A204.1 (cell line): ENCODE data around the gene NDUFA7.
"Not testable (repeated sequence)": the region's sequence is repeated elsewhere in the genome, so short reads cannot be mapped to it uniquely, and the experiment has no call there.

ENCODE experiments used
- FAIRE-seq: peaks from 2 replicates; lab custom pipeline; 2012; peaks lifted over from hg19 to GRCh38; lab: Jason Lieb, UNC

Gene NDUFA7

DNA sequence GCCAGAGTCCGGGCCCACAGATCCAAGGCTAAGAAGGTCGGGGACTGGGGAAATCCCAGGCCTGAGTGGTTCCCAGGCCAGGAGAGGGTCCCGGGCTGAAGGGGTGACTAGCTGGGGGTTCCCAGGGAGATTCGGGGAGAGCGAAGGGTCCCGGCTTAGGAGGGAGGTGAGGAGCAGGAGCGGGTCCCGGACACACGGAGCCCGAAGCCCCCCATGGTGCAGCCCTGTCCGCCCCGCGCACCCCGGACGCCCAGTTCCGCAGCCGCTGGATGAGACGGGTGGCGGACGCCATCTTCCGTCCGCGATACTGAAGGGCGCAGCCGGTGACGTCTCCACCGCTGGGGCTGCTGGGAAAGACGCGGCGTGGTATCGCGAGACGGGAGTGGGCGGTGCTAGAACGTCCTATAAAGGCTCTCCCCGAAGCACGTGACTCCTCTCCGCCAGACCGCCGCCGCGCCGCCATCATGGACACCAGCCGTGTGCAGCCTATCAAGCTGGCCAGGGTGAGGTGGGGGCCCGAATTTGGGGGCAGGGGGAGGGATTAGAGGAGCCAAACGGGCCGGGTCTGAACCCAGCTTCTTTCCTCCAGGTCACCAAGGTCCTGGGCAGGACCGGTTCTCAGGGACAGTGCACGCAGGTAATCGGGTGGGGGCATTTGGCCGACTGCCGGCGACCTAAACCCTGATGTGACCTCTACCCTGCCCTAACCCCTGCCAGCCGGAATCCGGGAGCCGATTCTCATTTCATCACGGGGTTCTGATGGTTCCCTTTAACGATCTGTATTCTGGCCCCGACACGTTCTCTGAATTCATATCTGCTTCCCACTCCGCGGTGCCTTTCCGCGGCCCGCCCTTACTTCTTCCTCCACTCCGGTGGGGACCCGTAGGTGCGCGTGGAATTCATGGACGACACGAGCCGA lies at the start of gene NDUFA7, which contains the start of gene RPS28:
Gene NDUFA7 (minus strand): TSS at position 309 of the 919 bp plus-strand sequence. CDS start 17 bp downstream, at position 292.
Gene RPS28 (plus strand): TSS at position 430 of the 919 bp plus-strand sequence. CDS start 35 bp downstream, at position 465.
- no peak for FAIRE-seq

DNA sequence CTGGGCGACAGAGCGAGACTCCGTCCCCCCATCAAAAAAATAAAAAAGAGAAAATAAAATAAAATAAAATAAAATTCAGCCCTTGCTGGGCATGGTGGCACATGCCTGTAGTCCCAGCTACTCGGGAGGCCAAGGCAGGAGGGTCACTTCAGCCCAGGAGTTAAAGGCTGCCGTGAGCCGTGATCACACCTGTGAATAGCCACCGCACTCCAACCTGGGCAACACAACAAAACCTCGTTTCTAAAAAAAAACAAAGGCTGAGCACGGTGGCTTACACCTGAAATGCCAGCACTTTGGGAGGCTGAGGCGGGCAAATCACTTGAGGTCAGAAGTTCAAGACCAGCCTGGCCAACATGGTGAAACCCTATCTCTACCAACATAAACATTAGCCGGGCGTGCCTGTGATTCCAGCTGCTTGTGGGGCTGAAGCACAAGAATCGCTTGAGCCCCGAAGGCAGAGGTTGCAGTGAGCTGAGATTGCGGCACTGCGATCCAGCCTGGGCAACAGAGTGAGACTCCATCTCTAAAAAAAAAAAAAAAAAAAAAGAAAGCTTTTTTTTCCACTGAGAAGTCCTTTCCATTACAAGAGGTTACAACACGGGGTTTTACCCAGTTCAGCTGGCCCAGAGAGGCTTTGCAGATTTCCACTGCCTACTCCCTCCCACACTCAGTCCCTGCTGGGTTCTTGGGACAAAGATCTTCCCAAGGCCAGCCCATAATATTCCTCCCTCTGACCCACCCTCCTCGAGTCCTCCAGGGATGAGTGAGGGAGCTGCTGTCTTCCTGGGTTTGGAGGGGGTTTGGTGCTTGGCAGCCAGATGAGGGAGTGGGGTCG lies 49.2 kb upstream of the NDUFA7 start:
- no peak for FAIRE-seq

DNA sequence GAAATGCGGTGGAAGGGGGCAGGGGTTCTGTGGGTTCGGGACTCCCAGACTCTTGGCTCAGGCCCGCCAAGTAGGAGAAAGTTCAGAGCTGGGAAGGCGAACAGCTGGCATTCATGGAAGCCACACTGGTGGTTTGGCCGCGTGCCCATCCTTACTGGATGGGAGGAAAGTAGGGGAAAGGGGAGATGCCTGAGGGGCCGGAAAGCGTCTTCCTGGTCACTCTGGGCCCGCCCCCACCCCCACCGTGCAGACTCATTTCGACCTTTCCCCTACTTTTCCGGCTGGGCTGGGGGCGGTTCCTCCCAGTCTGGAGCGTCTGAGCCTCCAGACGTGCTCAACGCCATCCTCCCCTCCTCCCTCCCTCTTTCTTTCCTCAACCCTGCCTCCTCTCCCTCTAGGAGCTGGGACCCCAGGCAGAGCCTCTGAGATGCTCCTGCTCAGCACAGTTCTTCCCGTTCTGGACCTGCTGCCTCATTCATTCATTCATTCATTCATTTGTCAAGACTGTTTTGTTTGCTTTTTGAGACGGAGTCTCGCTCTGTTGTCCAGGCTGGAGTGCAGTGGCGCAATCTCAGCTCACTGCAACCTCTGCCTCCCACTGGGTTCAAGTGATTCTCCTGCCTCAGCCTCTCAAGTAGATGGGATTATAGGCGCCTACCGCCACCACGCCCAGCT lies 46.3 kb upstream of the NDUFA7 start:
- FAIRE-seq, result no peak

DNA sequence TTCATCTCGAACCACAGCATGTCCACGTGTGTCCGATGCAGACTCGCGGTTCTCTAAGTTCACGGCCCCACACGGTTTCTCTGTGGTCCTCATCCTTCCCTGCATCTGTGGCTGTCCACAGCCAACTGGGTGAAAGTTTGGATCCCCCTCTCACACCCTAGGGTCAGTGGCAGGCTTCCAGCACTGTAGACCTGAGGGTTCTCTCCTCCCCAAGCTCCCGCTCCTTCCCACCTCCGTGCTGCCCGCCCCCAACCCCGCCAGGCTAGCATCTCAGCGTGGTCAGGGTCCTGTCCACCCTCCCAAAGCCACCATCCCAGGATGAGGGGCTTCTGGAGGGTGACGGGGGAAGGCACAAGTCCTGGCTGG lies 45.8 kb upstream of the NDUFA7 start:
- FAIRE-seq, result no peak

DNA sequence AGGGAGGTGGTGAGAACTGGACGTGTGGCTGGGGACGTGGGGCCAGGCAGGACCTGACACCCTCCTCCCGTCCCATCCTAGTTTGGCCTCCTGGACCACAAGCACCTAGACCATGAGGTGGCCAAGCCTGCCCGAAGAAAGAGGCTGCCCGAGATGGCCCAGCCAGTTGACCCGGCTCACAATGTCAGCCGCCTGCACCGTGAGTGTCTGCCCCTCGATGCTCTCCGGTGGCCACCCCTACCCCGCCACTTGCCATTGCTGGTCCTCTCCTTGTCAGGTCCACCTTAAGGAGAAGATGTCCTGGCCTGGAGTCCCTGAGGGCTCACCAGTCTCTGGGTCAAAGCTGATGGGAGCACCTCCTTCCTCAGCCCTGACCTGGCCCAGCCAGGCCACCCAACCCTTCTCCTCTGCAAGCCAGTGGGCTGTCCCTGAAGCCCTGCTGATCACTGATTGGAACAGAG lies 45.0 kb upstream of the NDUFA7 start:
- no peak for FAIRE-seq

DNA sequence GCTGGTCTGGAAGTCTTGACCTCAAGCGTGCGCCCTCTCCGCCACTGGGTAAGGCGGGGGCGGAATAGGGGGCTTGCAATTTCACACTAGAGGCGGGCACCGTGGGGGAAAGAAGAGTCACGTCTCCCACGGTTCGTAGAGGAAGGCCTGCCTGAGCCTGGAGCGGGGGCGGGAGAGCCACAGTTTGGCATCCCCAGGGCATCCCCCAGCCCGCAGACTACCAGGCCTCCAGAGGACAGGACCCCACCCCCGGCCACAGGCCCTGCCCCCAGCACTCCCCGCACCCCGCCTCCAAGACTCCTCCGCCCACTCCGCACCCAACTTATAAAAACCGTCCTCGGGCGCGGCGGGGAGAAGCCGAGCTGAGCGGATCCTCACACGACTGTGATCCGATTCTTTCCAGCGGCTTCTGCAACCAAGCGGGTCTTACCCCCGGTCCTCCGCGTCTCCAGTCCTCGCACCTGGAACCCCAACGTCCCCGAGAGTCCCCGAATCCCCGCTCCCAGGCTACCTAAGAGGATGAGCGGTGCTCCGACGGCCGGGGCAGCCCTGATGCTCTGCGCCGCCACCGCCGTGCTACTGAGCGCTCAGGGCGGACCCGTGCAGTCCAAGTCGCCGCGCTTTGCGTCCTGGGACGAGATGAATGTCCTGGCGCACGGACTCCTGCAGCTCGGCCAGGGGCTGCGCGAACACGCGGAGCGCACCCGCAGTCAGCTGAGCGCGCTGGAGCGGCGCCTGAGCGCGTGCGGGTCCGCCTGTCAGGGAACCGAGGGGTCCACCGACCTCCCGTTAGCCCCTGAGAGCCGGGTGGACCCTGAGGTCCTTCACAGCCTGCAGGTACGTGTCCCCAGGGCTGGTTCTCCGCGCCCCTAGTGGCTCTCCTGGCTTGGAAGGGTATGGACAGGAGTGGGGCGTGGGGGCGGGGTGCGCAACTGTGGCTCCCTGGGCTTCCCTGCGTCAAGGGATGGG lies 42.9 kb upstream of the NDUFA7 start, which contains the start of gene ANGPTL4:
Gene ANGPTL4 (plus strand): TSS at position 353 of the 969 bp plus-strand sequence. CDS start 167 bp downstream, at position 520.
- FAIRE-seq, result no peak

DNA sequence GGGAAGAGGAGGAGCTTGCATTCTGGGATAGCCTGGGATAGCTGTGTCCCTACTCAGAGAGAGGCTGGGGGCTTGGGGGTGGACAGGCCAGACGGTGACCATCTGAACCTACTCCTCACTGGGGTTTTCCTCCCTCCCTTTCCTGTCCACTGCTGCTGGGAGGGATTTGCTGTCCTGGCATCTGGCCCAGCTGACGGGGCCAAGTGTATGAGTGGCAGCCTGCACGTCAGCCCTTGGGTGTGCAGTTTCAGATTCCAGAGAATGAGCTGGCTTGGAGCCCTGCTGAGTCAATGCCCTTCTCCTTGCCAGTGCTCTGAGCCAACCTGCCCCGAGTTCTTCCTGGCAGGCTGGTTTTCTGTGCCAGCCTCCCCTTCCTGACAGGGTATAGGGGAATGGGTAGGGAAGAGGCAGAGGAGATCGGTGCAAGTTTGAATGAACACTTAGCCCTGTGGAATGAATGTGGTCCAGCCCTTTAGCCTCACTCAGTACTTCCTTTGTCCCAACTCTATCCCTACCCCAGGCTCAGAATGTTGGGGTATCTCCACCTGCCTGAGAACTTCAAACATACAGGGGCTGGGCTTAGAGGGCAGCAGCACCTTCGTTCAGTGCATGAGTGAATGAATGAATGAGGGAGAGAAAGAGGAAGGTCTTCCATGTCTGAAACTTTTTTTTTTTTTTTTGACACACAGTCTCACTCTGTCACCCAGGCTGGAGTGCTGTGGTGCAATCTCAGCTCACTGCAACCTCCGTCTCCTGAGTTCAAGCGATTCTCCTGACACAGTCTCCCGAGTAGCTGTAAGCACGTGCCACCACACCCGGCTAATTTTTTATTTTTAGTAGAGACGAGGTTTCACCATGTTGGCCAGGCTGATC lies 41.0 kb upstream of the NDUFA7 start:
- FAIRE-seq, result no peak

DNA sequence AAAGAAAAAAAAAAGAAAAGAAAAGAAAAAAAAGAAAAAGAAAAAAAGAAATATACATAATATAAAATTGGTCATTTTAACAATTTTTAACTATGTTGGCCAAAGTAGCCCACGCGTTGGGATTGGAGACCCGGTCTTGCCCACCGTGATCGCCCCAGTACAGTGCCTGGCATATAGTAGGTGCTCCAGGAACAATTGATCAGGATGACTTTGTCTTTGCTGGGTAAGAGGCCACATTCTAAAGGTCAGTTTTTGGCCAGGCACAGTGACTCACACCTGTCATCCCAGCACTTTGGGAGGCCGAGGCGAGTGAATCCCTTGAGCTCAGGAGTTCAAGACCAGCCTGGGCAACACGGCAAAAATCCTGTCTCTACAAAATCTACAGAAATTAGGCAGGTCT lies 39.0 kb upstream of the NDUFA7 start:
- no peak for FAIRE-seq

DNA sequence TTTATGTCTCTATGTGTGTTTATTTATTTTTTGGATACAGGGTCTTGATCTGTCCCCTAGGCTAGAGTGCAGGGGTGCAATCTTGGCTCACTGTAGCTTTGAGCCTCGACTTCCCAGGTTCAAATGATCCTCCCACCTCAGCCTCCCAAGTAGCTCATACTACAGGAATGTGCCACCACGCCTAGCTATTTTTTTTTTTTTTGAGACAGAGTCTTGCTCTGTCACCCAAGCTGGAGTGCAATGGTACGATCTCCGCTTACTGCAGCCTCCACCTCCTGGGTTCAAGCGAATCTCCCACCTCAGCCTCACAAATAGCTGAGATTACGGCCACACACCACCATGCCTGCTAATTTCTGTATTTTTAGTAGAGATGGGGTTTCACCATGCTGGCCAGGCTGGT lies 37.8 kb upstream of the NDUFA7 start:
- FAIRE-seq, result no peak

DNA sequence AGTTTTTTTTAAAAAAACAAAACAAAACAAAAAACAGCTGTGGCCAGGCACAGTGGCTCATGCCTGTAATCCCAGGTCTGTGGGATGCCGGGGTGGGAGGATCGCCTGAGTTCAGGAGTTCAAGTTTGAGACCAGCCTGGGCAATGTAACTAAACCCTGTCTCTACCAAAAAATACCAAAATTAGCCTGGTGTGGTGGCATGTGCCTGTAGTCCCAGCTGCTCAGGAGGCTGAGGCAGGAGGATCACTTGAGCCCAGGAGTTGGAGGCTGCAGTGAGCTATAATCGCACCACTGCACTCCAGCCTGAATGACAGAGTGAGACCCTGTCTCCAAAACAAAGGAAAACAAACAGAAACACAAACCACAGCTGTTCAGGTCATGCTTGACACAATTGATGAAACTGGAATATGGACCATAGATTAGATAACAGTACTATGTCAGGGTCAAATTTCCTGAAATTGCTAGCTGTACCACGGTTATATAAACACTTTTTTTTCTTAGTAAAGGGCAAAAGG lies 35.9 kb upstream of the NDUFA7 start:
- no peak for FAIRE-seq

DNA sequence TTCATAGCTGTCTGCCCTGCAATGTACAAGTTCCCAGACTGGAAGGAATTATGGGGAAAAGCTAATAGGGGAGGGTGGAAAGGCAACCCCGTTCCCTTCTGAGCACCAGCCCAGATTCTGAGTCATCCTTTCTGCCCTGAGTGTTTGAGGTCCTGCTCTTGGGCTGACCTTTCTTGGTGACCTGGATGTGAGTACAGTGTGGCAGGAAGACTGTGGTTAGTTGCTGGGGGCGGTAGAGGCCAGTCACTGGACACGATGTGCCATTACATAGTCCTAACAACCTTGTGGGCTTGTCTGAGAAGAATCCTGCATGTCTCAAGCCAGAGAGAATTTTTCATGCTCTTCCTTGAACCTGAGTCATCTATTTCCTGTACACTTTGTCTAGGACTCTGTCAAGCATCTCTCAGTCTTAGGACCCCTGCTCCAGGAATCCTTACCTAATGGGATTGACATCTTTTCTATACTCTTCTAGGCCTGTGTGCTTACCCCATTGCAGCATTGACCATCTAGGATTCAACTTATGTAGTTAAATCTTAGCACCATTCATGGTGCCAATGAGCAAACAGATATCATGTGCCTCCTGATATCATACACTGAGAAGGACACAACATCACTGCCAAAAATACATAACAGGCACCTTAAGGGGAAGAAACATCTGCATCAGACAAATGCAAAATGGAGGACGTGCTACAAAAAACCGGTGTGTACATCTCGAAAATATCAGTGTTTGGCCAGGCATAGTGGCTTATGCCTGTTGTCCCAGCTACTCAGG lies 34.6 kb upstream of the NDUFA7 start:
- no peak for FAIRE-seq

DNA sequence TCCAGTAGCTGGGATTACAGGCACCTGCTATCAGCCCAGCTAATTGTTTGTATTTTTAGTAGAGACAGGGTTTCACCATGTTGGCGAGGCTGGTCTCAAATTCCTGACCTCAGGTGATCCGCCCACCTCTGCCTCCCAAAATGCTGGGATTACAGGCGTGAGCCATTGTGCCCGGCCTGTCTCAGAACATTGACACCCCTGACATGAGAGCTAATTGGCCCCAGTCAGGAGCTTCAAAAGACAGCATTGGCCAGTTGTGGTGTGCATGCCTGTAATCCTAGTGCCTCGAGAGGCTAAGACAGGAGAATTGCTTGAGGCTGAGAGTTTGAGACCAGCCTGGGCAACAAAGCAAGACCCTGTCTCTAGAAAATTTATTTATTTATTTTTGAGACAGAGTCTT lies 31.7 kb upstream of the NDUFA7 start:
- not testable (repeated sequence) for FAIRE-seq

DNA sequence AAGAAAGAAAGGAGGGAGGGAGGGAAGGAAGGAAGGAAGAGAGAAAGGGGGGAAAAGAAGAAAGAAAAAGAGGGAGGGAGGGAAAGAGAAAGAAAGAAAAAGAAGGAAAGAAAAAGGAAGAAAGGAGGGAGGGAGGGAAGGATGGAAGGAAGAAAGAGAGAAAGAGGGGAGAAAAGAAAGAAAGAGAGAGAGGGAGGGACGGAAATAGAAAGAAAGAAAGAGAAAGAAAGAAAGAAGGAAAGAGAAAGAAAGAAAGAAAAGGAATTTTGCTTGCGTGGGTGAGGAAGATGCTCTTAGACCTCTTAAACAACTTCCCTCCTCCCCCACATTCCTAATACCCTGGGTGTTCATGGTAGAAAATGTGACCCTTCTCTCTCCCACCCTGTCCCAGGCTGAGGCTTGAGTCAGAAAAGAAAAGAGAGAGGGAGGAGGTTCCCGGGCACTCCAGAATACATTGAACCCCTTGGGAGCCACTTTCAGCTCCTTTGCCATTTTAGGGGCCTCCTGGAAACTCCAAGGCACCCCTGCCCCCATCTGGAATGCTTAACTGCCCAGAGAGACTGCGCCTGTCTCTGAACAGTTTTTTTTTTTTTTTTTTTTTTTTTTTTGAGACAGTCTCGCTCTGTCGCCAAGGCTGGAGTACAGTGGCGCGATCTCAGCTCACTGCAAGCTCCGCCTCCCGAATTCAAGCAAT lies 31.1 kb upstream of the NDUFA7 start:
- FAIRE-seq, result no peak

DNA sequence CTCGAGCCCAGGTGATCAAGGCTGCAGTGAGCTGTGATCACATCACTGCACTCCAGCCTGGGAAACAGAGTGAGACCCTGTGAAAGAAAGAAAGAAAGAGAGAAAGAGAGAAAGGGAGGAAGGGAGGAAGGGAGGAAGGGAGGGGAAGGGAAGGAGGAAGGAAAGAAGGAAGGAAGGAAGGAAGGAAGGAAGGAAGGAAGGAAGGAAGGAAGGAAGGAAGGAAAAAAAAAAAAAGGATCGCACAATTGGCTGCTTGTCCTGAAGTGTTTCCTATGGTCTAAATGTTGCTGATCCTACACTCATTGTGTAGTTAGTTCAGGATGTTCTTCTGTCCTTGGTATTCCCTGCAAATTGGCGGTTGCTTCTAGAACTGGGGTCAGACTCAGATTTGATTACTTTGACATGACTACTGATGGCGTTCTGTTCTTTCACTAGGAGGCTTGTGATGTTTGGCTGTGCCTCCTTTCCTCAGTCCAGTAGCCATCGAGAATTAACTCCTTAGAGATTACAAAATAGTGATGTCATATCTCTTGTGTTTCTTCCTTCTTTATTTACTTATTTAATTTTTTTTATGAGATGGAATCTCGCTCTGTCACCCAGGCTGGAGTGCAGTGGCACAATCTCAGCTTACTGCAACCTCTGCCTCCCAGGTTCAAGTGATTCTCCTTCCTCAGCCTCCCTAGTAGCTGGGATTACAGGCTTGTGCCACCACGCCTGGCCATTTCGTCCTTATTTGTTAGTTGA lies 28.6 kb upstream of the NDUFA7 start:
- not testable (repeated sequence) for FAIRE-seq

DNA sequence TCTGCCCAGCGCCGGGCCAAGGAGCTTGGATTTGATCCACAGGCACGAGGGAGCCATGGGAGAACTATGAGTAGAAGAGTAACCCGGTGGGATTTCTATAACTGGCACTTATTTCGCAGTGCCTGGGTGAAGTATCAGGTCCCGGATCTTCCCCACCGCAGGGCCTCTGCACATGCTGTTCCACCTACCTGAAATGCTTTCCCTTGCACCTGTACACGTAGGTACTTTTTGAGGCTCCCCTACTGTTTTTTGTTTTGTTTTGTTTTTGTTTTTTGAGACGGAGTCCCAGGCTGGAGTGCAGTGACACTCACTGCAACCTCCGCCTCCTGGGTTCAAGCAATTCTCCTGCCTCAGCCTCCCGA lies 22.3 kb upstream of the NDUFA7 start:
- no peak for FAIRE-seq

DNA sequence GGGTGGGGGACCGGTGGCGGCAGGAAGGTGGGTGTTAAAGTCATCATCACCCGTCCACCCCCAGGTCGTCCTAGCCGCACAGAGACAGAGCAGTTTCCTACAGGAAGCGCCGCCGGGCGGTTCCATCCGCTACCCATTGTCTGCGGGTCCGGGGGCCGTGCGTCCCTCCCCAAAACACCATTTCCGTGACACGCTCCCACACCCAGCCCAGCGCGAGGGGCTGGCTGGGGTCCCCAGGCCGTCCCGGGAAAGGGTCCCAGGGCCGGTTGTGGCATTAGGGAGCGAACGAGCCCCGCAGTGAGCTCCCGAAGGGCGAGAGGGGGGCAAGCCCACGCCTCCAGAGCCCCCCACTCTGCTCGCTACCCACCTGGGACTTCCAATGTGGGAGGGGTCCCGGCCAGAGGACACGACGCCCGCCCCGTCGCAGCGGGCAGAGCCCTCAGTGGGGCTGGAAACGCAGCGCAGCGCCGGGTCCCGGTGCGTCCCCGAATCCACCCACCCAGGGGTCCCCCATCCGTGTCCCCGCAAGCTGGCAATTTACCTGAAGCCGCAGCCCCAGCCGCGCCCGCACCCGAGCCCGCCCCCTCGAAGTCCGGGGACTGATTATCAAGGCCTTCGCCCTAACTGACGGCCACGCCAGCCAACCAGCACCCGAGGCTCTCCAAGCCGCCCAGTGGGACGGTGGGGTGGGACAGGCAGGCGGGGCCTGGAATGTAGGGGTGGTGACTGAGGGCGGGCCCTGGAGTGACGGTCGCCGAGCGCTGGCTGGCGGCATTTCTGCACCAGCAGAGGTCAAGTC lies 21.7 kb upstream of the NDUFA7 start, which contains the start of gene KANK3:
Gene KANK3 (minus strand): TSS at position 579 of the 799 bp plus-strand sequence. CDS start 5,434 bp downstream, outside the sequence.
- no peak for FAIRE-seq

DNA sequence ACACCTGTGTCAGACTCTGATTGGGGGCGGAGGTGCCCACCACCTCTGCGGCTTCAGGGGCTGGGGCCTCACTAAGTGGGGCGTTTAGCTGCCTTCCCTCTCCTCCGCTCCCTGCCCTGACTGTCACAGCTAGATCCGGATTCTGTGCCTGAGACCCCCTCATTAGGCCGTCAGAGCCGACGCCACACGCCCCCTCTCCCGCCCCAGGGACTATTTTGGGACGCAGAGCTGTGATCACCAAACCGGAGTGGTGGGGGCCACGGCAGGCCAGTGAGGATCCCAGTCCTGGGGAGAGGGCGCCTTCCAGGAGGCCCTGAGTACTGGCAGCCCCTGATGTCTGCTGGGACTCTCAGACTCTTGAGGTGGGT lies 21.1 kb upstream of the NDUFA7 start:
- no peak for FAIRE-seq
